Measurements from ENCODE around the gene TXNRD1.
A peak's percentile ranks its signal among the peaks of the same experiment; 100 is the strongest.
"Not testable (repeated sequence)": the region's sequence is repeated elsewhere in the genome, so short reads cannot be mapped to it uniquely, and the experiment has no call there.

The TXNRD1 gene

GRCh38 chr12:104304261-104305009 is 88.9 kb downstream of the TXNRD1 start:
- peak; percentile 48 for DNase-seq (ENCODE audit: low spot score)

GRCh38 chr12:104305349-104305748 is 89.8 kb downstream of the TXNRD1 start:
- DNase-seq (ENCODE audit: low spot score) = no peak

GRCh38 chr12:104306376-104306775 is 90.8 kb downstream of the TXNRD1 start:
- DNase-seq (ENCODE audit: low spot score) = no peak

GRCh38 chr12:104306943-104307654 is 91.5 kb downstream of the TXNRD1 start:
- DNase-seq (ENCODE audit: low spot score) = no peak

GRCh38 chr12:104307655-104308000 is 92.0 kb downstream of the TXNRD1 start:
- no peak for DNase-seq (ENCODE audit: low spot score)

- DNase-seq (ENCODE audit: low spot score) = no peak
Measured at GRCh38 chr12:104309446-104309993, 93.9 kb downstream of the TXNRD1 start.

- no peak for DNase-seq (ENCODE audit: low spot score)
Measured at GRCh38 chr12:104310751-104311633, 95.4 kb downstream of the TXNRD1 start.

- DNase-seq (ENCODE audit: low spot score) = no peak
Measured at GRCh38 chr12:104312202-104312601, 96.6 kb downstream of the TXNRD1 start.

- no peak for DNase-seq (ENCODE audit: low spot score)
Measured at GRCh38 chr12:104312654-104313053, 97.1 kb downstream of the TXNRD1 start.

- no peak for DNase-seq (ENCODE audit: low spot score)
Measured at GRCh38 chr12:104313568-104314241, 98.1 kb downstream of the TXNRD1 start.

- no peak for DNase-seq (ENCODE audit: low spot score)
Measured at GRCh38 chr12:104314242-104314614, 98.6 kb downstream of the TXNRD1 start.

- no peak for DNase-seq (ENCODE audit: low spot score)
Measured at GRCh38 chr12:104315326-104316224, 100.0 kb downstream of the TXNRD1 start.

GRCh38 chr12:104316936-104317335 is 101.4 kb downstream of the TXNRD1 start:
- no peak for DNase-seq (ENCODE audit: low spot score)

- no peak for DNase-seq (ENCODE audit: low spot score)
Measured at GRCh38 chr12:104317538-104318210, 102.1 kb downstream of the TXNRD1 start.

- no peak for DNase-seq (ENCODE audit: low spot score)
Measured at GRCh38 chr12:104319028-104319427, 103.4 kb downstream of the TXNRD1 start.

GRCh38 chr12:104319918-104320626 is 104.5 kb downstream of the TXNRD1 start:
- DNase-seq (ENCODE audit: low spot score) = no peak

- no peak for DNase-seq (ENCODE audit: low spot score)
Measured at GRCh38 chr12:104320627-104321024, 105.0 kb downstream of the TXNRD1 start.

- DNase-seq (ENCODE audit: low spot score) = no peak
Measured at GRCh38 chr12:104321949-104322348, 106.4 kb downstream of the TXNRD1 start.

GRCh38 chr12:104322533-104322932 is 107.0 kb downstream of the TXNRD1 start:
- DNase-seq (ENCODE audit: low spot score) = not testable (repeated sequence)

GRCh38 chr12:104323899-104324298 is 108.3 kb downstream of the TXNRD1 start:
- DNase-seq (ENCODE audit: low spot score) = no peak

Measured in AG08395 (cell line).